GM10266 (cell line): Measurements from ENCODE around the gene MYBPC1.
A peak's percentile ranks its signal among the peaks of the same experiment; 100 is the strongest.

ENCODE experiments used
- DNase-seq: peaks from one replicate; pipeline ENCODE4 v3.0.0; 2012; ENCODE audit errors: extremely low spot score
- CTCF ChIP-seq: IDR thresholded peaks from 2 replicates; pipeline ENCODE4 v1.5.1; 2012; ENCODE audit warnings: mild to moderate bottlenecking, low read depth; ENCODE audit not compliant: control insufficient read depth, insufficient read depth; ENCODE audit errors: missing control alignments

The MYBPC1 gene

GRCh38 chr12:101566318-101566717 is 28.5 kb upstream of the MYBPC1 start:
- no peak for TF ChIP-seq CTCF
- DNase-seq: no peak

- TF ChIP-seq CTCF: no peak
- no peak for DNase-seq
These were observed 26.9 kb upstream of the MYBPC1 start for GRCh38 chr12:101567918-101568317.

- no peak for DNase-seq
- TF ChIP-seq CTCF: peak; percentile 30
These were observed 24.7 kb upstream of the MYBPC1 start for GRCh38 chr12:101570047-101570446.

GRCh38 chr12:101571105-101571504 is 23.7 kb upstream of the MYBPC1 start:
- no peak for TF ChIP-seq CTCF
- no peak for DNase-seq

GRCh38 chr12:101573743-101574142 is 21.0 kb upstream of the MYBPC1 start:
- no peak for TF ChIP-seq CTCF
- DNase-seq: no peak

GRCh38 chr12:101578417-101578816 is 16.4 kb upstream of the MYBPC1 start:
- TF ChIP-seq CTCF: no peak
- no peak for DNase-seq

GRCh38 chr12:101581190-101581589 is 13.6 kb upstream of the MYBPC1 start:
- no peak for DNase-seq
- TF ChIP-seq CTCF: no peak
